Type B pancreatic cell (in vitro differentiated cells): ENCODE measurements around the gene SPTB. TPM values are rescaled to one million over a fixed set of nuclear protein-coding genes. Genes with fewer than 3 reads are reported as not detected.

Experiments
- DNase-seq: peaks from one replicate; pipeline ENCODE4 v3.0.0; 2021; ENCODE audit warnings: mixed read lengths; ENCODE audit not compliant: unreplicated experiment; ENCODE audit errors: extremely low spot score
- H3K27ac Mint-ChIP-seq: 2 replicates; pipeline ENCODE4 v1.8.0; 2021; ENCODE audit warnings: mild to moderate bottlenecking, mixed read lengths
- H3K27me3 Mint-ChIP-seq: 2 replicates; pipeline ENCODE4 v1.8.0; 2021; ENCODE audit warnings: mixed read lengths
- H3K36me3 Mint-ChIP-seq: 2 replicates; pipeline ENCODE4 v1.8.0; 2021; ENCODE audit warnings: mixed read lengths
- H3K4me1 Mint-ChIP-seq: one replicate; pipeline ENCODE4 v1.8.0; 2021; ENCODE audit warnings: mixed read lengths; ENCODE audit not compliant: unreplicated experiment
- H3K4me3 Mint-ChIP-seq: 2 replicates; pipeline ENCODE4 v1.8.0; 2021; ENCODE audit warnings: mild to moderate bottlenecking, mixed read lengths
- H3K9me3 Mint-ChIP-seq: 2 replicates; pipeline ENCODE4 v1.8.0; 2021; ENCODE audit warnings: mixed read lengths
- CTCF ChIP-seq: fragments of 200-600 bp; sonication (generic); conservative IDR thresholded peaks from 2 replicates; pipeline ENCODE4 v1.5.0; 2021; ENCODE audit warnings: antibody characterized with exemption, mild to moderate bottlenecking
- total RNA-seq: library from RNA; stranded (reverse); gene quantifications from 2 replicates; pipeline ENCODE4 v1.2.1, GENCODE V29; 2021; ENCODE audit warnings: low replicate concordance

The SPTB gene
- total RNA-seq, 1 donor from 2014 or later: 3.8 TPM

GRCh38 chr14:64725261-64725815 lies 154.4 kb downstream of the SPTB start:
- Mint-ChIP-seq H3K27ac (peak overlapping the region; percentile 84), H3K4me3 (peak overlapping the region; percentile 46), H3K9me3 (no peaks in the 10 kb centered on the region), H3K36me3 (peaks cover 11% of the 10 kb centered on the region), H3K4me1 (peaks cover 48% of the 10 kb centered on the region), H3K27me3 (no peaks in the 10 kb centered on the region)
- no peak for TF ChIP-seq CTCF
- no peak for DNase-seq

- H3K27me3 Mint-ChIP-seq: no peaks in the 10 kb centered on the region
- H3K4me3 Mint-ChIP-seq: peak overlapping the region; percentile 46
- peak overlapping the region; percentile 84 for H3K27ac Mint-ChIP-seq
- no peak for DNase-seq
- H3K9me3 Mint-ChIP-seq: no peaks in the 10 kb centered on the region
- H3K36me3 Mint-ChIP-seq: peaks cover 14% of the 10 kb centered on the region
- H3K4me1 Mint-ChIP-seq: peaks cover 56% of the 10 kb centered on the region
- TF ChIP-seq CTCF: no peak
Measured at GRCh38 chr14:64724578-64724930, 155.2 kb downstream of the SPTB start.

GRCh38 chr14:64723691-64724577 lies 155.8 kb downstream of the SPTB start:
- Mint-ChIP-seq H3K4me1 (peaks cover 57% of the 10 kb centered on the region), H3K27ac (peak overlapping the region; percentile 84), H3K27me3 (no peaks in the 10 kb centered on the region), H3K36me3 (peaks cover 11% of the 10 kb centered on the region), H3K9me3 (no peaks in the 10 kb centered on the region), H3K4me3 (peak overlapping the region; percentile 46)
- TF ChIP-seq CTCF: no peak
- DNase-seq: no peak

GRCh38 chr14:64722842-64723447 lies 156.8 kb downstream of the SPTB start:
- Mint-ChIP-seq H3K4me1 (peaks cover 67% of the 10 kb centered on the region), H3K27ac (peak overlapping the region; percentile 18), H3K36me3 (peaks cover 18% of the 10 kb centered on the region), H3K27me3 (no peaks in the 10 kb centered on the region), H3K9me3 (peaks cover 2% of the 10 kb centered on the region), H3K4me3 (no peak overlapping the region)
- no peak for TF ChIP-seq CTCF
- no peak for DNase-seq

- no peak for DNase-seq
- Mint-ChIP-seq H3K27ac (peak overlapping the region; percentile 18), H3K36me3 (peaks cover 21% of the 10 kb centered on the region), H3K4me1 (peaks cover 77% of the 10 kb centered on the region), H3K4me3 (peak overlapping the region; percentile 25), H3K27me3 (no peaks in the 10 kb centered on the region), H3K9me3 (peaks cover 5% of the 10 kb centered on the region)
- TF ChIP-seq CTCF: no peak
Measured at GRCh38 chr14:64721899-64722298, 157.8 kb downstream of the SPTB start.
